ENCODE results near the gene PIAS1. TPM values are rescaled to one million over a fixed set of nuclear protein-coding genes. Genes with fewer than 3 reads are reported as not detected.

The PIAS1 gene
- total and polyA plus RNA-seq, 2 donors (not counting 3 experiments of a cell fraction or from before 2014, with no cell fraction given) = 23.7 to 24.2 TPM

GRCh38 chr15:68103603-68104002 lies 49.5 kb downstream of the PIAS1 start:
- FAIRE-seq = no peak
- DNase-seq (ENCODE audit: low read depth, low spot score) = no peak
- Histone ChIP-seq H3K79me2 (ENCODE audit: control insufficient read depth, insufficient read depth, low read length) (peaks cover 44% of the 10 kb centered on the region), H3K9me1 (replicated peaks; ENCODE audit: control insufficient read depth, extremely low read depth, insufficient read depth, low read length) (no peaks in the 10 kb centered on the region), H3K9me3 (replicated peaks; ENCODE audit: control insufficient read depth, insufficient read depth, low read length) (no peaks in the 10 kb centered on the region), H3K36me3 (ENCODE audit: control insufficient read depth in 2 of 2, extremely low read depth in 1 of 2, insufficient read depth in 2 of 2, low read length in 2 of 2) (peaks cover 0 to 3% of the 10 kb centered on the region in 2 experiments), H3K27me3 (ENCODE audit: control insufficient read depth in 2 of 2, insufficient read depth in 2 of 2, low read length in 2 of 2) (no peaks in the 10 kb centered on the region), H3K27ac (ENCODE audit: insufficient read depth, low read depth, low read length) (no peak overlapping the region), H2AFZ (ENCODE audit: low read depth, low read length) (no peak overlapping the region), H3K4me3 (replicated peaks in 1 of 3; ENCODE audit: insufficient read depth in 1 of 3, low read depth in 1 of 3, low read length in 3 of 3) (no peak overlapping the region), H4K20me1 (replicated peaks; ENCODE audit: control insufficient read depth, extremely low read depth, insufficient read depth, low read length) (peaks cover 11% of the 10 kb centered on the region), H3K9ac (replicated peaks; ENCODE audit: extremely low read depth, insufficient read depth, low read length) (no peak overlapping the region), H3K4me2 (ENCODE audit: insufficient read depth, low read length) (no peak overlapping the region), H3K4me1 (ENCODE audit: control insufficient read depth, extremely low read depth, insufficient read depth, low read length) (peaks cover 8% of the 10 kb centered on the region)
- POLR2A ChIA-PET = no interaction called here
- BruUV-seq (replicated peaks) = no TSS peak
- dilution Hi-C loops (cut with MboI; ENCODE audit: extremely low pct_ligation_motif_present, low sequenced_read_pairs) = no loop called here
- intact Hi-C loops (cut with micrococcal nuclease) = no loop called here
- TF ChIP-seq POLR2A (IDR thresholded peaks at IDR 0.05; ENCODE audit: low read depth, low read length) (no peak), GATA2 (IDR thresholded peaks at IDR 0.05; ENCODE audit: insufficient read depth, insufficient read length, low read depth, low read length) (no peak), POLR2AphosphoS5 (IDR thresholded peaks at IDR 0.05; ENCODE audit: insufficient read depth, low read depth, low read length) (no peak)
- CTCF ChIA-PET = no interaction called here

DNA sequence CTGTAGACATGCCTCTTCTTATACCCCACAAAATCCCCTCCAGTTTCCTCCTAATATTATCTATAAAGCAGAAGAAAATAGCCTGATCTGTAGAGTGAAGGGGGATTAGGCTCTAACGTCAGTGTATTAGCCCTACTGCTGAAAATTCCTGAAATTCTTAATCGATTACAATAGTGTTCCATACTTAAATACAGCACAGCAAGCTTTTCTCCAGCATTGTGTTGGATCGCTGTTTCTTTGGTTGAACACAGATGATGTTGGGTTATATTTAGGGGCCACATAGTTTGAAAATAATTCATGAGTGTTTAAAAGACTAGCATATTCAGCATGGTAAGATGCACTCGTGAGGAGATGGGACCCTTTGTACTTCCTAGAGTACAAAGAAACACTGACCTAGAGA lies 52.5 kb downstream of the PIAS1 start:
- dilution Hi-C loops (cut with MboI; ENCODE audit: extremely low pct_ligation_motif_present, low sequenced_read_pairs) (no loop called here), intact Hi-C loops (cut with micrococcal nuclease) (no loop called here)
- ChIA-PET CTCF (interaction anchor here (1.0 to 2.0 kb wide), 3 partner anchors 7 to 48 kb away, joined by 3 to 5 read pairs (median 3); no protein-coding TSS in a partner anchor), POLR2A (no interaction called here)
- Histone ChIP-seq H3K79me2 (ENCODE audit: control insufficient read depth, insufficient read depth, low read length) (peaks cover 37% of the 10 kb centered on the region), H3K9me3 (replicated peaks; ENCODE audit: control insufficient read depth, insufficient read depth, low read length) (no peaks in the 10 kb centered on the region), H3K27me3 (ENCODE audit: control insufficient read depth in 2 of 2, insufficient read depth in 2 of 2, low read length in 2 of 2) (no peaks in the 10 kb centered on the region), H3K27ac (ENCODE audit: insufficient read depth, low read depth, low read length) (no peak overlapping the region), H3K9me1 (replicated peaks; ENCODE audit: control insufficient read depth, extremely low read depth, insufficient read depth, low read length) (no peaks in the 10 kb centered on the region), H3K4me3 (replicated peaks in 1 of 3; ENCODE audit: insufficient read depth in 1 of 3, low read depth in 1 of 3, low read length in 3 of 3) (no peak overlapping the region), H4K20me1 (replicated peaks; ENCODE audit: control insufficient read depth, extremely low read depth, insufficient read depth, low read length) (peaks cover 8% of the 10 kb centered on the region), H3K4me2 (ENCODE audit: insufficient read depth, low read length) (no peak overlapping the region), H3K36me3 (ENCODE audit: control insufficient read depth in 2 of 2, extremely low read depth in 1 of 2, insufficient read depth in 2 of 2, low read length in 2 of 2) (peaks cover 0 to 3% of the 10 kb centered on the region in 2 experiments), H2AFZ (ENCODE audit: low read depth, low read length) (no peak overlapping the region), H3K4me1 (ENCODE audit: control insufficient read depth, extremely low read depth, insufficient read depth, low read length) (no peaks in the 10 kb centered on the region), H3K9ac (replicated peaks; ENCODE audit: extremely low read depth, insufficient read depth, low read length) (no peak overlapping the region)
- no peak for DNase-seq (ENCODE audit: low read depth, low spot score)
- no peak for FAIRE-seq
- BruUV-seq (replicated peaks) = no TSS peak
- TF ChIP-seq MYC (IDR thresholded peaks at IDR 0.05; ENCODE audit: low read depth, low read length) (no peak), GATA2 (IDR thresholded peaks at IDR 0.05; ENCODE audit: insufficient read depth, insufficient read length, low read depth, low read length) (no peak), FOS (IDR thresholded peaks at IDR 0.05; ENCODE audit: borderline replicate concordance, insufficient read depth, low read length) (no peak), POLR2A (IDR thresholded peaks at IDR 0.05; ENCODE audit: low read depth, low read length) (no peak), EZH2 (IDR thresholded peaks at IDR 0.05; ENCODE audit: borderline replicate concordance, low read depth, low read length, severe bottlenecking) (no peak), POLR2AphosphoS5 (IDR thresholded peaks at IDR 0.05; ENCODE audit: insufficient read depth, low read depth, low read length) (no peak), JUN (IDR thresholded peaks at IDR 0.05; ENCODE audit: borderline replicate concordance, insufficient read depth, insufficient read length, low read depth) (no peak)
- TF ChIP-seq, protein P1, sequence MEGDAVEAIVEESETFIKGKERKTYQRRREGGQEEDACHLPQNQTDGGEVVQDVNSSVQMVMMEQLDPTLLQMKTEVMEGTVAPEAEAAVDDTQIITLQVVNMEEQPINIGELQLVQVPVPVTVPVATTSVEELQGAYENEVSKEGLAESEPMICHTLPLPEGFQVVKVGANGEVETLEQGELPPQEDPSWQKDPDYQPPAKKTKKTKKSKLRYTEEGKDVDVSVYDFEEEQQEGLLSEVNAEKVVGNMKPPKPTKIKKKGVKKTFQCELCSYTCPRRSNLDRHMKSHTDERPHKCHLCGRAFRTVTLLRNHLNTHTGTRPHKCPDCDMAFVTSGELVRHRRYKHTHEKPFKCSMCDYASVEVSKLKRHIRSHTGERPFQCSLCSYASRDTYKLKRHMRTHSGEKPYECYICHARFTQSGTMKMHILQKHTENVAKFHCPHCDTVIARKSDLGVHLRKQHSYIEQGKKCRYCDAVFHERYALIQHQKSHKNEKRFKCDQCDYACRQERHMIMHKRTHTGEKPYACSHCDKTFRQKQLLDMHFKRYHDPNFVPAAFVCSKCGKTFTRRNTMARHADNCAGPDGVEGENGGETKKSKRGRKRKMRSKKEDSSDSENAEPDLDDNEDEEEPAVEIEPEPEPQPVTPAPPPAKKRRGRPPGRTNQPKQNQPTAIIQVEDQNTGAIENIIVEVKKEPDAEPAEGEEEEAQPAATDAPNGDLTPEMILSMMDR (IDR thresholded peaks at IDR 0.05; ENCODE audit: extremely low read depth in 1 of 2, insufficient read depth in 1 of 2, low read depth in 1 of 2, low read length in 2 of 2) = no peak
- TF ChIP-seq, protein P2, sequence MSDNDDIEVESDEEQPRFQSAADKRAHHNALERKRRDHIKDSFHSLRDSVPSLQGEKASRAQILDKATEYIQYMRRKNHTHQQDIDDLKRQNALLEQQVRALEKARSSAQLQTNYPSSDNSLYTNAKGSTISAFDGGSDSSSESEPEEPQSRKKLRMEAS (IDR thresholded peaks at IDR 0.05; ENCODE audit: insufficient read depth, insufficient read length) = no peak

Data from endothelial cell of umbilical vein (primary cell).